HG02759 (cell line): Measurements from ENCODE around the gene GALNS.
A peak's percentile ranks its signal among the peaks of the same experiment; 100 is the strongest.

Experiments used
- ATAC-seq: cut with Tn5 transposase; IDR thresholded peaks from one replicate; pipeline ENCODE4 v1.9.1; 2021; ENCODE audit warnings: mild to moderate bottlenecking, moderate library complexity; ENCODE audit not compliant: unreplicated experiment

Gene GALNS

GRCh38 chr16:88820385-88821025, 36.2 kb downstream of the GALNS start:
- no peak for ATAC-seq

- ATAC-seq: no peak
These were observed 37.6 kb downstream of the GALNS start for GRCh38 chr16:88819126-88819525.

GRCh38 chr16:88818575-88818874, 38.2 kb downstream of the GALNS start:
- ATAC-seq: no peak

- ATAC-seq: no peak
These were observed 38.8 kb downstream of the GALNS start for GRCh38 chr16:88817785-88818574.

GRCh38 chr16:88816736-88817535, 39.8 kb downstream of the GALNS start:
- ATAC-seq: no peak

- no peak for ATAC-seq
These were observed 40.7 kb downstream of the GALNS start for GRCh38 chr16:88815901-88816589.

- ATAC-seq: no peak
These were observed 41.5 kb downstream of the GALNS start for GRCh38 chr16:88815227-88815626.

- ATAC-seq: no peak
These were observed 42.6 kb downstream of the GALNS start for GRCh38 chr16:88814144-88814502.

GRCh38 chr16:88813269-88814143, 43.2 kb downstream of the GALNS start:
- no peak for ATAC-seq

- ATAC-seq: no peak
These were observed 44.1 kb downstream of the GALNS start for GRCh38 chr16:88812513-88813268.

- peak; percentile 72 for ATAC-seq
These were observed 44.8 kb downstream of the GALNS start, which contains the start of gene APRT for GRCh38 chr16:88811769-88812512. TSS of gene APRT (minus strand) at chr16:88811928. CDS start at chr16:88811899, 29 bp downstream.

- ATAC-seq: peak; percentile 51
These were observed 45.6 kb downstream of the GALNS start for GRCh38 chr16:88810912-88811768.

GRCh38 chr16:88810166-88810911, 46.4 kb downstream of the GALNS start:
- ATAC-seq: no peak

GRCh38 chr16:88809676-88810165, 47.0 kb downstream of the GALNS start:
- ATAC-seq: no peak

GRCh38 chr16:88809068-88809675, 47.6 kb downstream of the GALNS start:
- no peak for ATAC-seq

- ATAC-seq: no peak
These were observed 48.9 kb downstream of the GALNS start for GRCh38 chr16:88807626-88808453.
